ENCODE measurements around the gene STAT1. TPM values are rescaled to one million over a fixed set of nuclear protein-coding genes. Genes with fewer than 3 reads are reported as not detected.

Gene STAT1
- total and polyA plus RNA-seq, 10 of the 15 experiments (the other 5 are each of a cell fraction or from before 2014, with no cell fraction given) = 81.8 to 398 (median 307) TPM

DNA sequence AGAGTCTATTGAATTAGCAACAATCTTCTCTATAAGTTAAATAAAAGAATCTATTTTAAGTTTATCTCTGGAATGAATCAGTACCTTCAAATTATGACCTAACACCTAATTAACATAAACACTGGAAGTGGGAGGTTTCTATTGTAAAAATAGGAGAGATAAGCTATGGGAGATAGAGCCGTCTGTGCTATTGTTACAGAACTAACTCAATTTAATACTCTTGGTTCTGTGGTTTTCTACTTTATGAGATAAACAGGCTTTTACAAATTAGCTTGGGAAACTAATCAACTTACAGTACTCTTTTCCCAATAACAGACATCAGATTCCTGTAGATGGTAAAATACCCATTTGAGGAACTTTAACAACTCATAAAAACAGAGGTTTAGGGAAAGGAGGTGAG, 25.6 kb upstream of the STAT1 start (continued):
- TF ChIP-seq, protein P1, sequence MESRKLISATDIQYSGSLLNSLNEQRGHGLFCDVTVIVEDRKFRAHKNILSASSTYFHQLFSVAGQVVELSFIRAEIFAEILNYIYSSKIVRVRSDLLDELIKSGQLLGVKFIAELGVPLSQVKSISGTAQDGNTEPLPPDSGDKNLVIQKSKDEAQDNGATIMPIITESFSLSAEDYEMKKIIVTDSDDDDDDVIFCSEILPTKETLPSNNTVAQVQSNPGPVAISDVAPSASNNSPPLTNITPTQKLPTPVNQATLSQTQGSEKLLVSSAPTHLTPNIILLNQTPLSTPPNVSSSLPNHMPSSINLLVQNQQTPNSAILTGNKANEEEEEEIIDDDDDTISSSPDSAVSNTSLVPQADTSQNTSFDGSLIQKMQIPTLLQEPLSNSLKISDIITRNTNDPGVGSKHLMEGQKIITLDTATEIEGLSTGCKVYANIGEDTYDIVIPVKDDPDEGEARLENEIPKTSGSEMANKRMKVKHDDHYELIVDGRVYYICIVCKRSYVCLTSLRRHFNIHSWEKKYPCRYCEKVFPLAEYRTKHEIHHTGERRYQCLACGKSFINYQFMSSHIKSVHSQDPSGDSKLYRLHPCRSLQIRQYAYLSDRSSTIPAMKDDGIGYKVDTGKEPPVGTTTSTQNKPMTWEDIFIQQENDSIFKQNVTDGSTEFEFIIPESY (IDR thresholded peaks at IDR 0.05) = no peak
- no peak for TF ChIP-seq YBX1 (IDR thresholded peaks at IDR 0.05)
- TF ChIP-seq, protein P2, sequence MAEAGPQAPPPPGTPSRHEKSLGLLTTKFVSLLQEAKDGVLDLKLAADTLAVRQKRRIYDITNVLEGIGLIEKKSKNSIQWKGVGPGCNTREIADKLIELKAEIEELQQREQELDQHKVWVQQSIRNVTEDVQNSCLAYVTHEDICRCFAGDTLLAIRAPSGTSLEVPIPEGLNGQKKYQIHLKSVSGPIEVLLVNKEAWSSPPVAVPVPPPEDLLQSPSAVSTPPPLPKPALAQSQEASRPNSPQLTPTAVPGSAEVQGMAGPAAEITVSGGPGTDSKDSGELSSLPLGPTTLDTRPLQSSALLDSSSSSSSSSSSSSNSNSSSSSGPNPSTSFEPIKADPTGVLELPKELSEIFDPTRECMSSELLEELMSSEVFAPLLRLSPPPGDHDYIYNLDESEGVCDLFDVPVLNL (IDR thresholded peaks at IDR 0.05; ENCODE audit: low read depth, low read length) = no peak

DNA sequence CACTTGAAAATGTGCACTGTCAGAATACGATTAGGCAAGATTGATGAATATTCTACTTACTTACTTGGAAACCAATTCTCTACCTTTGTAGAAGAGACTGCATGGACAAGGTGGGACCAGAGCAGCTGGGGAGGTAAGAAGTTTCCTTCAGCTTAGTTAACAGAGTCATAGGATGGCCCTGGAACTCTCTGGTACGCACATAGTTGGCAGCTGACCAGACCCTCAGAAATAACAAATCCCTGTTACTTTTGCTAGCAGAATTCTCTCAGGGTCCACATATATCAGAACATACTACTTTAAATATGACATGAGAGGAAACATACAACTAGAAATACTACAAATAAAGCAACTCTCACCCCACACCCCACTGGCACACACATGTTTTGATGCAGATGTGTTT, 24.8 kb upstream of the STAT1 start:
- no peak overlapping the region for H3K27ac ChIP-seq (ENCODE audit: control insufficient read depth, insufficient read depth)
- POLR2A ChIA-PET = no interaction called here

More for the DNA sequence above, 24.8 kb upstream of the STAT1 start:
- Histone ChIP-seq H3K9me3 (replicated peaks; ENCODE audit: control insufficient read depth, insufficient read depth, low read length) (no peaks in the 10 kb centered on the region; the same call in 2 of the 3 replicates), H3K79me2 (ENCODE audit: control insufficient read depth, insufficient read depth, low read length) (no peaks in the 10 kb centered on the region), H3K4me1 (ENCODE audit: control insufficient read depth, insufficient read depth, low read length) (no peaks in the 10 kb centered on the region; the same call in 1 of the 2 replicates), H2AFZ (ENCODE audit: control insufficient read depth, low read depth, low read length) (no peak overlapping the region), H3K36me3 (ENCODE audit: control insufficient read depth in 2 of 2, insufficient read depth in 2 of 2, low read length in 1 of 2) (no peaks in the 10 kb centered on the region), H3K27me3 (replicated peaks in 1 of 2; ENCODE audit: control insufficient read depth in 2 of 2, insufficient read depth in 2 of 2, low read length in 1 of 2) (no peaks in the 10 kb centered on the region), H3K4me2 (ENCODE audit: control insufficient read depth, insufficient read depth) (no peak overlapping the region), H3K9ac (ENCODE audit: control insufficient read depth, insufficient read depth, low read length) (no peak overlapping the region), H3K4me3 (no peak overlapping the region), H4K20me1 (ENCODE audit: control insufficient read depth, insufficient read depth) (no peaks in the 10 kb centered on the region)
- intact Hi-C loops (cut with micrococcal nuclease; ENCODE audit: unreplicated experiment) = no loop called here
- RAD21 ChIA-PET (ENCODE audit: unreplicated experiment) = interaction anchor here (0.6 to 1.5 kb wide), 3 partner anchors 11 to 258 kb away, joined by 3 to 5 read pairs (median 4); no protein-coding TSS in a partner anchor
- SMC1A ChIA-PET (ENCODE audit: uncharacterized antibody, unreplicated experiment) = interaction anchor here (0.9 to 2.0 kb wide), 6 partner anchors 9 to 117 kb away, joined by 3 to 9 read pairs (median 4); no protein-coding TSS in a partner anchor
- 68% methylated on average over 2 of the region's 2 CpGs for WGBS (ENCODE audit: insufficient coverage, insufficient replicate concordance, low lambda C conversion rate, missing lambda C conversion rate)
- in situ Hi-C loops (cut with MboI) = no loop called here
- ATAC-seq (no peak), DNase-seq (ENCODE audit: low read depth, low spot score) (no peak), FAIRE-seq (no peak)
- CTCF ChIA-PET = interaction anchor here (0.6 to 4.0 kb wide), 3 partner anchors 10 to 188 kb away, joined by 3 to 16 read pairs (median 7); no protein-coding TSS in a partner anchor
- no TSS peak for BruUV-seq (replicated peaks)
- no peak for TF ChIP-seq BACH1 (IDR thresholded peaks at IDR 0.05; ENCODE audit: borderline replicate concordance)
- TF ChIP-seq ASH2L (IDR thresholded peaks at IDR 0.05; ENCODE audit: borderline replicate concordance, low read depth) = no peak
- TF ChIP-seq, protein P3, sequence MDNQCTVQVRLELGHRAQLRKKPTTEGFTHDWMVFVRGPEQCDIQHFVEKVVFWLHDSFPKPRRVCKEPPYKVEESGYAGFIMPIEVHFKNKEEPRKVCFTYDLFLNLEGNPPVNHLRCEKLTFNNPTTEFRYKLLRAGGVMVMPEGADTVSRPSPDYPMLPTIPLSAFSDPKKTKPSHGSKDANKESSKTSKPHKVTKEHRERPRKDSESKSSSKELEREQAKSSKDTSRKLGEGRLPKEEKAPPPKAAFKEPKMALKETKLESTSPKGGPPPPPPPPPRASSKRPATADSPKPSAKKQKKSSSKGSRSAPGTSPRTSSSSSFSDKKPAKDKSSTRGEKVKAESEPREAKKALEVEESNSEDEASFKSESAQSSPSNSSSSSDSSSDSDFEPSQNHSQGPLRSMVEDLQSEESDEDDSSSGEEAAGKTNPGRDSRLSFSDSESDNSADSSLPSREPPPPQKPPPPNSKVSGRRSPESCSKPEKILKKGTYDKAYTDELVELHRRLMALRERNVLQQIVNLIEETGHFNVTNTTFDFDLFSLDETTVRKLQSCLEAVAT (IDR thresholded peaks at IDR 0.05) = no peak
- TF ChIP-seq FOXK2 (IDR thresholded peaks at IDR 0.05) = no peak
- TF ChIP-seq CREB1 (IDR thresholded peaks at IDR 0.05; ENCODE audit: low read depth) = no peak
- TF ChIP-seq HCFC1 (IDR thresholded peaks at IDR 0.05; ENCODE audit: low read length) = no peak
- TF ChIP-seq YBX1 (IDR thresholded peaks at IDR 0.05) = no peak

Measured in GM12878 (cell line).